Forelimb muscle (tissue), 1 donor: ENCODE data around the gene CLUH. TPM values are rescaled to one million over a fixed set of nuclear protein-coding genes. Genes with fewer than 3 reads are reported as not detected.
"Not testable (repeated sequence)": the region's sequence is repeated elsewhere in the genome, so short reads cannot be mapped to it uniquely, and the experiment has no call there.

Source experiments
- DNase-seq: peaks from one replicate; pipeline ENCODE4 v3.0.0-alpha.2; 2013; ENCODE audit warnings: low read depth
- polyA plus RNA-seq: library from polyadenylated mRNA; unstranded; fragments of 120-200 nt; gene quantifications from one replicate; pipeline ENCODE4 v1.2.1, GENCODE V29; 2013; ENCODE audit not compliant: insufficient read length

The CLUH gene
- polyA plus RNA-seq, 1 donor, result 39.6 TPM

DNA sequence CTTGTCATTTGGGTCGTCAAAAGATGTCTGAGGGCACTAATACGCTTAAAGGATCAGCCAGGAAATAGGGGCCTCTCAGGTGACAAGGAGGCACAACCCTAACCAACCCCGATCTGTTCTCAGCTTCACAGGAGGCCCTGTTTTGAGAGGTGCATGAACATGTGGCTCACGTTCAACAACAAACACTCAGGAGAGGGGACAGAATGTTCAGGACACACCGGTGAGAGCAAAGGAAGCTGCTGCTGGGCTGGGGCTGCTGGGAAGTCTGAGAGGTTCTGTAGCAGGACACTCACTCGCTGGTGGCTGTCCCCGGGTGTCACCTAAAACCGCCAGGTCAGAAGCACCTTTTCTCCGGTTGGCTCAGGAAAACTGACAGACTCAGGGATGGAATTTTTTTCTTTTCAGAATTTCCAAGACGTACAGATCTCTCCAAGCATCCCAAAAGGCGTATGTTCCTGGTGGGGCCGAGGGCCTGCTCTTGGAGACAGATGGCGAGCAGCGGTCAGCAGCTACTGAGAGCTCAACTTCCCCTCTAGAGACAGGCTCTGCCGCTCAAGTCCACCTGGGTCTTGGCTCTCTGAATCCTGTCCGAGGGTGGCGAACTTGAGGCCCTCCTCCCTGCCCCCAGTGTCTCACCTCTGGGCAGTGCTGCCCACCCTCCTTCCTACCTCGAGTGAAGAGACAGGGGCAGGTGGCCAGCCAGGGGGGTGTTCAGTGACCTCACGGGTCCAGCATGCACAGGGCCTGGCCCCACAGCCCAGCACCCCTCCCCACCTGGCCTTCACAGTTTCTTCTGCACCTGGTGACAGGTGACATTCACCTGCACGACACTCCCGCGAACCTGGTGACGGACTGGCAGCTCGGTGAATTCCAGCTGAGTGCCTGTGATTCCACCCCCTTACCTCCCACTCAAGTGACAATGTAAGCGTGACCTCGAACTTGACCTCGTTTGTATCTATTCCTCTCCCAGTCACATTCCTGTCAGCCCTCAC, 22.9 kb downstream of the CLUH start:
- DNase-seq, result no peak

DNA sequence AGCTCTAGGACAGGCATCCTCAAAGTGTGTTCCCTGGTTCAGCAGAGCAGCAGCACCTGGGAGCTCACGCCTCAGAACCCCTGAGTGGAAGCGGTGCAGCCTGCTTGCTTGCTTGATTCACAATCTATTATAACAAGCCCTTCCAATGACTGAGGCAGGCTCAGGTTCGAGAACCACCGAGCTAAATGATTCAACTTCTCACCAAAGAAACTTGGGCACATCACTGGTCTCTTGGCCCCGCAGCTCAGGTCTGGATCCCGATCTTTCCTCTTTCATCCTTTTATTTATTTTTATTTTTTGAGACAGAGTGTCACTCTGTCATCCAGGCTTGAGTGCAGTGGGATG, 24.5 kb downstream of the CLUH start:
- DNase-seq, result no peak

DNA sequence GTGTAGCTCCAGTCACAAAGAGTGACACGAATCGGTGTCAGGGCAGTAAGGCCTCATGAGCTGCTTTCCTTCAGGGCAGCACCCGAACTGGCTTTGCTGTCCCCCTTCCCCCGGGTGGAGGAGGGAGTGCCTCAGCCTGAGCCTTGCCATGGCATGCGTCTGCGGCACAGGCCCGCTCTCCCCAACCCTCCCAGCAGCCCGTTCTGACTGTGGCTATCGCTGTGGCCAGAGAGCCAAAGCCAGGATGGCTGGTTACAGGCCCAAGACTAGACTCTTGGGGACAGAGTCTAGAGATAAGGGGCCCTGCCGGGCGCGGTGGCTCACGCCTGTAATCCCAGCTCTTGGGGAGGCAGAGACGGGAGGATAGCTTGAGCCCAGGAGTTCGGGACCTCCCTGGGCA, 25.9 kb downstream of the CLUH start:
- DNase-seq, result no peak

DNA sequence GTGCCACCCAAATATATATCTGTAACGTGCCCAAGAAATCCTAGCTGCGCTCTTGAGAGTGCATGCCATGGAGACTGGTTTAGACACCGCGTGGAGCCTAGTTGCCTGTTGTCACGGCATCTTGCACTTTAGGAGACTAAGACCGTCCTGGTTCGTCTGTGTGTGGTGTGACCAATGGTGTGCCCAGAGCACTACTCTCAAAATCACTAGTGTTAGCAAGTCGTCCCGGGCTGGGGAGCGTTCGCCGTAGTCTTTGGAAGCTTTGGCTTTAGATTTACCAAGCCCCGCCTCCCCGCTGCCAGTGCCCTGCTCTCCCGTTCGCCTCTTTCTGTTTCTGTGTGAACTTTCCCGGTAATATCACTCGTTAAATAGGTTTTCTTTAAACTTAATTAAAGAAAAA, 27.0 kb downstream of the CLUH start:
- DNase-seq, result no peak

DNA sequence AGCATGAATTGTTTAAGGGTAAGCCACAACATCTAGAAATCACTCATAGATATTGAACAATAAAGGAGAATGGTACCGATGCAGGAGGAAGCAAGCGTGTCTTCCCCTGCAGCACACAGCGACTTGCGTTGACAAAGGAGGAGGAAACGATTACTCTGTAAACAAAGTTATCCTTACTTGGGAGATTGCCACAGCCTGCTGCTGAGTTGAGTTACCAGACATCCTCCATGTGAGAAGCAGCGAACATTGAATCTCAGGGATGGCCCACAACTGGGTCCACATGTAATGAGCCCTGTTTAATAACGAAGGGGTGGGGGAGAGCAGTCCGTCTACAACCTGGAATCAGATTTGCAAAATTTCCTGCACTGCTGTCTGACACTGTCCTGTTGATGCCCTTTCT, 27.7 kb downstream of the CLUH start:
- DNase-seq, result no peak

DNA sequence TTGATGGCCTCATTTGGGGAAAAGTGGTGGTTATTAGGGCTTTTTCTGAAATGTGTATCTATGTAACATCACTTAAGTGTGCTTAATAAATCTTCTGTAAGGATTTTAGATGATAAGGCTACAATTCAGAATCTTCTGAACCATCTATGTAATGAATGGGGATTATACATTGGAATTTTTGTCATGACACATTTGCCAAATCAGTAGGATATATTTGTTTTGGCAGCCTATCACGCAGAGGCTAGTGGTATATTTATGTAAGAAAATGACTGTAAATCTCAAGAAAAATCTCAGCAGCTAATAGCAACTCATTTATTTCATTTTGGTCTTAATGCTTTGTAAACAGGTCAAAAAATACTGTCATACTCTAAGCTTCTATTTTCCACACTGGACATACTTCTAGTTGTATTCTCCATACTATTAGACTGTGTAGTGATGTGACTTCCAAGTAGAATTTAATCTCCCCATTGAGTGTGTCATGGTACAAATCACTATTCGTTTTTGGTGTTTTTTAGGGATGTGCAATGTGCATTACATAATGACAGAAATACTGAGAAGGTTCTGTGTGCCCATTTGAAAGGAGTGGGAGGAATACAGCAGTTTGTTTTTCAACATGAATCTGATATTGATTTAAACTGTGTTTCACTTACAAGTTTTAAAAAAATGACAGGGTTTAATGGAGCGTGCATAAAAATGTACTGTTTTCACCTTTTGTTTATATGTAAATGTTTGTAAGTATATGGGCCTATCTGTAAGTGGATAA, 29.2 kb downstream of the CLUH start:
- DNase-seq, result no peak

DNA sequence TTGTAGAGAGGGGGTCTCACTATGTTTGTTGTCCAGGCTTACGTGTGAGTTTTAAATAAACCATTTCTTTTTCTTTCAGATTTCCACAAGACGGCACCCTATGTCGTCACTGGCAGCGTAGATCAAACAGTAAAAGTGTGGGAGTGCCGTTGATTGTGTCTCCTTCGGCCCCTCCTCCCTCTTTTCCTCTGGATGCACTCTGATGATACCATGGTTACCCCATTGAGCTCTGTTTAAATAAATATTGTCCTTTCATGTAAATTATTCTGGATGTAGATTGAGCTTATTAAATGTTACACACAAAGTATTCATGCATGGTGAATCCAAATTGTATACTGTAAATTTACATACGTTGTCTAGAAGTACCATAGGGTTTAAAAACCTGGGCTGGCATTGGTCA, 29.9 kb downstream of the CLUH start:
- no peak for DNase-seq

DNA sequence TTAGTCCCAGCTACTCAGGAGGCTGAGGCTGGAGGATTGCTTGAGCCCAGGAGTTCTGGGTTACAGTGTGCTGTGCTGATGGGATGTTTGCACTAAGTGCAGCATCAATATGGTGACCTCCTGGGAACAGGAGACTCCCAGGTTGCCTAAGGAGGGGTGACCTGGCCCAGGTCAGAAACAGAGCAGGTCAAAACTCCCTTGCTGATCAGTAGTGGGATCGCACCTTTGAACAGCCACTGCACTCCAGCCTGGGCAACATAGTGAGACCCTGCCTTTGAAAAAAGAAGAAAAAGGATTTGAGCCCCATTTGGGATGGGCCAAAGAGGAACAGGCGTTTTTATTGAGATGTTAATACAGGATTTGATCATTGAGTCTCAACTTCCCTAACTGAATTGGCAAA, 30.6 kb downstream of the CLUH start:
- no peak for DNase-seq

DNA sequence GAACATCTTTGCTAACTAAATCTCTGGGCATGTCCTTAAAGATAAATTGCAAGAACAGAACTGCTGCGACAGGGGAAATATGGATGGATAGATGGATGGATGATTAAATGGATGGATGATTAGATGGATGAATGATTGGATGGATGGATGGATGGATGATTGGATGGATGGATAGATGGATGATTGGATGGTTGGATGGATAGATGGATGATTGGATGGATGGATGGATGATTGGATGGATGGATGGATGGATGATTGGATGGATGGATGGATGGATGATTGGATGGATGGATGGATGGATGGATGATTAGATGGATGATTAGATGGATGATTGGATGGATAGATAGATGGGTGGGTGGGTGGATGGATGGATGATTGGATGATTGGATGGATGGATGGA, 32.3 kb downstream of the CLUH start:
- DNase-seq, result not testable (repeated sequence)

DNA sequence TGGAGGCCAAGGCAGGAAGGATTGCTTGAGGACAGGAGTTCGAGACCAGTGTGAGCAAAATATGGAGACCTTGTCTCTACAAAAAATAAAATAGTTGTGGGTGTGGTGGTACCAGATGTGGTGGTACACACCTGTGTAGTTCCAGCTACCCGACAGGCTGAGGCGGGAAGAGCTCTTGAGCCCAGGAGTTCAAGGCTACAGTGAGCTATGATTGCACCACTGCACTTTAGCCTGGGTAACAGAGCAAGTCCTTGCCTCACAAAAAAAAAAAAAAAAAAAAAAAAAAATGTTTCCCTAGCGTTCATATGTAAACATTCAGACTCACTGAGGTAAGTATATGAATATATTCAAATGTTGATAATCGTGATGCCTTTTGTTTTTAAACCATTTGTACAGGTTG, 39.5 kb downstream of the CLUH start:
- no peak for DNase-seq

DNA sequence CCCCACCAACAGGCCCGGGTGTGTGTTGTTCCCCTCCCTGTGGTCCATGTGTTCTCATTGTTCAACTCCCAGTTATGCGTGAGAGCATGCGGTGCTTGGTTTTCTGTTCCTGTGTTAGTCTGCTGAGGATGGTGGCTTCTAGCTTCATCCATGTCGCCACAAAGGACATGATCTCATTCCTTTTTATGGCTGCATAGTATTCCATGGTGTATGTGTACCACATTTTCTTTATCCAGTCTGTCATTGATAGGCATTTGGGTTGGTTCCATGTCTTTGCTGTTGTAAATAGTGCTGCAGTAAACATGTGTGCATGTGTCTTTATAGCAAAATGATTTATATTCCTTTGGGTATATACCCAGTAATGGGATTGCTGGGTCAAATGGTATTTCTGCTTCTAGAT, 51.2 kb downstream of the CLUH start:
- not testable (repeated sequence) for DNase-seq

DNA sequence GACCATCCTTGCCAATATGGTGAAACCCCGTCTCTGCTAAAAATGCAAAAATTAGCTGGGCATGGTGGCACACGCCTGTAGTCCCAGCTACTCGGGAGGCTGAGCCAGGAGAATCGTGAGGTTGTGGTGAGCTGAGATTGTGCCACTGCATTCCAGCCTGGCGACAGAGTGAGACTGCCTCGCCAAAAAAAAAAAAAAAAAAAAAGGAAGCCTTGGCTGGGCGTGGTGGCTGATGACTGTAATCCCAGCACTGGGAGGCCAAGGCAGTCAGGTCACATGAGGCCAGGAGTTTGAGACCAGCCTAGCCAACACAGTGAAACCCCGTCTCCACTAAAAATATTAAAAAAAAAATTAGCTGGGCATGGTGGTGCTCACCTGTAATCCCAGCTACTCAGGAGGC, 52.2 kb downstream of the CLUH start:
- not testable (repeated sequence) for DNase-seq

DNA sequence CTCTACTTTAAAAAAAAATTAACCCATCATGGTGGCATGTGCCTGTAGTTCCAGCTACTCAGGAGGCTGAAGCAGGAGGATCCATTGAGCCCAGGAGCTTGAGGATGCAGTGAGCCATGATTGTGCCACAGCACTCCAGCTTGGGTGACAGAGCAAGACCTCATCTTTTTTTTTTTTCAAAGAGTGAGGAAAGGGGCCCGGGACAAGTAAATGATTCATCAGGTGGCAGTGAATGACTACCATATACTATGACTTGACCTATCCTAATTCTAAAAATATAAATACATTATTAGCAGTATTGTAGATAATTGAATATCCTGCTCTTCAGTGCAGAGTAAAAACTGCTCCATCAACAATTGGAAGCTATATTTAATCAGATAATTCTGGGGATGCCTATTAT, 55.3 kb downstream of the CLUH start:
- DNase-seq, result no peak

DNA sequence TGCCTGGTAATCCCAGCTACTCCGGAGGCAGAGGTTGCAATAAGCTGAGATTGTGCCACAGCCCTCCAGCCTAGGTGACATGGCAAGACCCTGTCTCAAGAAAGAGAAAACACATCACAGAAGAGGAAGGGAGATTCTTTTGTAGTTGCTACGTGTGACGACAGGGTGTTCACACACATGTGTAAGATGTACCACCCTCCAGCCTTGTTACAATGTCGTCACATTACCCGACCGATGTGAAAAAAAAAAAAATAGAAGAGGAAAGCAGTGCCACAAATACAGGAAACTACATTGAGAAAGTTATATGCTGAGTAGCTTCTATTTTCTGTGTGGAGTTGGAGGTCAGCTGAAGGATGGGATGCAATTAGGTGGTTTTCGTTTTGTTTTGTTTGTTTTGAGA, 56.0 kb downstream of the CLUH start:
- no peak for DNase-seq

DNA sequence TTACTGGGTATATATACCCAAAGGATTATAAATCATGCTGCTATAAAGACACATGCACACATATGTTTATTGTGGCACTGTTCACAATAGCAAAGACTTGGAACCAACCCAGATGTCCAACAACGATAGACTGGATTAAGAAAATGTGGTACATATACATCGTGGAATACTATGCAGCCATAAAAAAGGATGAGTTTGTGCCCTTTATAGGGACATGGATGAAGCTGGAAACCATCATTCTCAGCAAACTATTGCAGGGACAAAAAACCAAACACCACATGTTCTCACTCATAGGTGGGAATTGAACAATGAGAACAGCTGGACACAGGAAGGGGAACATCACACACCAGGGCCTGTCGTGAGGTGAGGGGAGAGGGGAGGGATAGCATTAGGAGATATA, 58.7 kb downstream of the CLUH start:
- not testable (repeated sequence) for DNase-seq

DNA sequence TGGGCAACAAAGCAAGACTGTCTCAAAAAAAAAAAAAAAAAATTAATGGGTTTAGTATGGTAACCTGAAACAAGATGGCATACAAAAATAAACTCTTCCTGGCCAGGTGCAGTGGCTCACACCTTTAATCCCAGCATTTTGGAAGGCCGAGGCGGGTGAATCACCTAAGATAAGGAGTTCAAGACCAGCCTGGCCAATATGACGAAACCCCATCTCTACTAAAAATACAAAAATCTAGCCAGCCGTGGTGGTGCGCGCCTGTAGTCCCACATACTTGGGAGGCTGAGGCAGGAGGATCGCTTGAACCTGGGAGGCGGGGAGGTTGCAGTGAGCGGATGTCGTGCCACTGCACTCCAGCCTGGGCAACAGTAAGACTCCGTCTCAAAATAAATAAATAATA, 62.4 kb downstream of the CLUH start:
- no peak for DNase-seq

DNA sequence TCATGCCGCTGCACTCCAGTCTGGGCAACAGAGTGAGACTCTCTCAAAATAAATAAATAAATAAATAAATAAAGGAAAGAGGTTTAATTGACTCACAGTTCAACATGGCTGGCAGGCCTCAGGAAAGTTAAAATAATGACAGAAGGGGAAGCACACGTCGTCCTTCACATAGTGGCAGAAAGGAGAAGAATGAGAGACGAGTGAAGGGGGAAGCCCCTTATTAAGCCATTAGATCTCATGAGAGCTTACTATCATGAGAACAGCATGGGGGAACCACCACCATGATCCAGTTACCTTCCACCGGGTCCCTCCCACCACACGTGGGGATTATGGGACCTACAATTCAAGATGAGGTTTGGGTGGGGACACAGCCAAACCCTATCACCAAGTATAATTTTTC, 63.6 kb downstream of the CLUH start:
- no peak for DNase-seq

DNA sequence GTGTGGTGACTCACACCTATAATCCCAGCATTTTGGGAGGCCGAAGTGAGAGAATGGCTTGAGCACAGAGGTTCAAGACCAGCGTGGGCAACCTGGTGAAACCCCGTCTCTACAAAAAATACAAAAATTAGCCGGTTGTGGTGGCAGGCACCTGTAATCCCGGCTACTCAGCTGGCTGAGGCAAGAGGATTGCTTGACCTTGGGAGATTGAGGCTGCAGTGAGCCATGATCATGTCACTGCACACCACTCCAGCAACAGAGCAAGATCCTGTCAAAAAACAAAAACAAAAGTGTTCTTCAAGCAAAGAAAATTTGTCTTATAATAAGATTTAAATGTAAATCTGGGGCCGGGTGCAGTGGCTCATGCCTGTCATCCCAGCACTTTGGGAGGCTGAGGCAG, 66.6 kb downstream of the CLUH start:
- DNase-seq, result no peak

Other genes with a start within 250 kb of the CLUH start
- gene METTL16, start 199.9 kb downstream of the CLUH start, polyA plus RNA-seq, result 20.0 TPM
- 92.2 TPM for gene PAFAH1B1, start 118.1 kb downstream of the CLUH start, polyA plus RNA-seq
- 0.14 TPM for gene CCDC92B, start 37.9 kb upstream of the CLUH start, polyA plus RNA-seq
- gene RAP1GAP2, start 84.7 kb upstream of the CLUH start, polyA plus RNA-seq, result 2.4 TPM